H1 (cell line): Measurements from ENCODE around the gene CHTF18. TPM values are rescaled to one million over a fixed set of nuclear protein-coding genes. Genes with fewer than 3 reads are reported as not detected.

Experiments
- CTCF ChIA-PET: fragments of 300-600 bp; sonication (Branson Sonifier 250); formaldehyde crosslinking; loops from one replicate; lab custom pipeline; 2021; ENCODE audit not compliant: partially characterized antibody; lab: Charles Lee
- POLR2A ChIA-PET: fragments of 300-600 bp; sonication (Branson Sonifier 250); formaldehyde crosslinking; loops from one replicate; lab custom pipeline; 2021; ENCODE audit warnings: inconsistent platforms; ENCODE audit not compliant: partially characterized antibody; lab: Charles Lee
- DNase-seq, 2 experiments: peaks; one replicate each; pipeline versions ENCODE4 v3.0.0 to v3.0.0-alpha.2; 2010 to 2022; ENCODE audit warnings: low spot score in 2 of 2, low read depth in 1 of 2, mixed read lengths in 1 of 2
- FAIRE-seq: peaks from 2 replicates; lab custom pipeline; 2011; peaks lifted over from hg19 to GRCh38; lab: Jason Lieb, UNC
- H2AFZ ChIP-seq: 2 replicates; pipeline ENCODE4 v1.8.1; 2012; ENCODE audit warnings: low read length, inconsistent platforms
- H2AK5ac ChIP-seq: 2 replicates; pipeline ENCODE4 v1.6.1; 2013; ENCODE audit warnings: low read depth, low read length
- H2BK120ac ChIP-seq: replicated peaks from 2 replicates; pipeline ENCODE3; 2013; ENCODE audit warnings: low read depth, low read length, inconsistent platforms
- H2BK12ac ChIP-seq: 2 replicates; pipeline ENCODE4 v1.6.1; 2013; ENCODE audit warnings: low read depth, low read length
- H2BK15ac ChIP-seq: 2 replicates; pipeline ENCODE4 v1.6.1; 2013; ENCODE audit warnings: low read length
- H2BK20ac ChIP-seq: 2 replicates; pipeline ENCODE4 v1.6.1; 2013; ENCODE audit warnings: low read length
- H2BK5ac ChIP-seq: 2 replicates; pipeline ENCODE4 v1.6.1; 2013; ENCODE audit warnings: low read depth, low read length
- H3K14ac ChIP-seq: 2 replicates; pipeline ENCODE4 v1.6.1; 2013; ENCODE audit warnings: inconsistent platforms; ENCODE audit not compliant: insufficient read length
- H3K18ac ChIP-seq: 2 replicates; pipeline ENCODE4 v1.6.1; 2013; ENCODE audit warnings: low read length; ENCODE audit errors: extremely low read depth
- H3K23ac ChIP-seq: 2 replicates; pipeline ENCODE4 v1.6.1; 2013; ENCODE audit warnings: inconsistent platforms; ENCODE audit not compliant: insufficient read length
- H3K23me2 ChIP-seq: 2 replicates; pipeline ENCODE4 v1.6.1; 2013; ENCODE audit warnings: low read depth, low read length
- H3K27ac ChIP-seq: 2 replicates; pipeline ENCODE4 v1.6.1; 2011; ENCODE audit warnings: low read depth, low read length, inconsistent platforms
- H3K27me3 ChIP-seq, 4 experiments: replicated peaks in 1 of 4; 1 replicate in 1 of 4; 2 replicates in 3 of 4; pipeline versions ENCODE4 v1.6.1 to v1.8.1; 2011 to 2013; ENCODE audit warnings: low read length in 3 of 4, mild to moderate bottlenecking in 3 of 4, inconsistent platforms in 2 of 4, mixed read lengths in 2 of 4, moderate library complexity in 1 of 4; ENCODE audit not compliant: control insufficient read depth in 3 of 4, insufficient read depth in 3 of 4; ENCODE audit errors: extremely low read depth in 1 of 4
- H3K36me3 ChIP-seq, 4 experiments: 2 replicates each; pipeline versions ENCODE4 v1.6.1 to v1.8.1; 2011 to 2013; ENCODE audit warnings: mild to moderate bottlenecking in 4 of 4, low read length in 3 of 4, moderate library complexity in 2 of 4, control low read depth in 1 of 4, inconsistent platforms in 1 of 4; ENCODE audit not compliant: insufficient read depth in 4 of 4, control insufficient read depth in 2 of 4
- H3K4ac ChIP-seq: replicated peaks from 2 replicates; pipeline ENCODE3; 2013; ENCODE audit warnings: low read length, low read depth, mixed read lengths, inconsistent platforms; ENCODE audit not compliant: insufficient read length
- H3K4me1 ChIP-seq, 4 experiments: replicated peaks in 1 of 4; 1 replicate in 1 of 4; 2 replicates in 3 of 4; pipeline versions ENCODE4 v1.6.1 to v1.8.1; 2011 to 2013; ENCODE audit warnings: low read length in 3 of 4, inconsistent platforms in 2 of 4, mixed read lengths in 1 of 4; ENCODE audit not compliant: insufficient read depth in 4 of 4, control insufficient read depth in 3 of 4
- H3K4me2 ChIP-seq, 2 experiments: 2 replicates each; pipeline versions ENCODE4 v1.6.1 to v1.8.1; 2011 to 2013; ENCODE audit warnings: low read depth in 2 of 2, low read length in 2 of 2, control low read depth in 1 of 2, inconsistent platforms in 1 of 2, mild to moderate bottlenecking in 1 of 2; ENCODE audit not compliant: insufficient read depth in 1 of 2
- H3K4me3 ChIP-seq, 4 experiments: fragments of 200-600, 300-600 bp in 1 of 4; sonication (generic), shearing (Covaris generic), sonication (Bioruptor Twin) in 1 of 4; 2 replicates each; pipeline versions ENCODE4 v1.5.1 to v1.8.1; 2011 to 2016; ENCODE audit warnings: low read length in 4 of 4, low read depth in 3 of 4, control low read depth in 2 of 4, inconsistent platforms in 2 of 4, mild to moderate bottlenecking in 2 of 4, mixed read lengths in 1 of 4, moderate library complexity in 1 of 4; ENCODE audit not compliant: insufficient read depth in 2 of 4; ENCODE audit errors: extremely low read depth in 1 of 4
- H3K56ac ChIP-seq: replicated peaks from 2 replicates; pipeline ENCODE3; 2013; ENCODE audit warnings: low read depth, mild to moderate bottlenecking, mixed read lengths, low read length, inconsistent platforms; ENCODE audit not compliant: insufficient read length
- H3K79me1 ChIP-seq: 2 replicates; pipeline ENCODE4 v1.6.1; 2013; ENCODE audit warnings: low read depth, low read length, control low read depth
- H3K79me2 ChIP-seq, 2 experiments: 2 replicates each; pipeline versions ENCODE4 v1.6.1 to v1.8.1; 2012 to 2013; ENCODE audit warnings: low read length in 2 of 2, mild to moderate bottlenecking in 2 of 2, inconsistent platforms in 1 of 2; ENCODE audit not compliant: insufficient read depth in 2 of 2, control insufficient read depth in 1 of 2
- H3K9ac ChIP-seq, 4 experiments: replicated peaks in 1 of 4; 1 replicate in 1 of 4; 2 replicates in 3 of 4; pipeline versions ENCODE4 v1.6.1 to v1.8.1; 2011 to 2013; ENCODE audit warnings: low read depth in 3 of 4, low read length in 3 of 4, control low read depth in 2 of 4, mild to moderate bottlenecking in 2 of 4, moderate library complexity in 2 of 4, inconsistent platforms in 1 of 4; ENCODE audit errors: extremely low read depth in 1 of 4
- H3K9me3 ChIP-seq, 2 experiments: 2 replicates each; pipeline versions ENCODE4 v1.6.1 to v1.8.1; 2012 to 2013; ENCODE audit warnings: mild to moderate bottlenecking in 2 of 2, moderate library complexity in 2 of 2, control low read depth in 1 of 2, inconsistent platforms in 1 of 2, low read depth in 1 of 2, low read length in 1 of 2, mixed read lengths in 1 of 2; ENCODE audit not compliant: insufficient read depth in 2 of 2
- H4K20me1 ChIP-seq, 2 experiments: replicated peaks in 1 of 2; 2 replicates each; pipeline versions ENCODE3 to v1.8.1; 2011 to 2013; ENCODE audit warnings: inconsistent platforms in 2 of 2, low read length in 2 of 2, mild to moderate bottlenecking in 1 of 2; ENCODE audit not compliant: insufficient read depth in 2 of 2, control insufficient read depth in 1 of 2
- H4K5ac ChIP-seq: 2 replicates; pipeline ENCODE4 v1.6.1; 2013; ENCODE audit warnings: low read length, low read depth, mixed read lengths, inconsistent platforms; ENCODE audit not compliant: insufficient read length
- H4K8ac ChIP-seq: 2 replicates; pipeline ENCODE4 v1.8.0; 2013; ENCODE audit warnings: mild to moderate bottlenecking, moderate library complexity, low read length, inconsistent platforms; ENCODE audit not compliant: insufficient read depth; ENCODE audit errors: extremely low read depth
- H4K91ac ChIP-seq: replicated peaks from 2 replicates; pipeline ENCODE3; 2013; ENCODE audit warnings: low read length, mixed read lengths, inconsistent platforms; ENCODE audit not compliant: insufficient read length
- EZH2 ChIP-seq: fragments of 200-600 bp; sonication (generic); IDR thresholded peaks from 2 replicates; pipeline ENCODE4 v1.7.1; 2012; ENCODE audit warnings: low read depth, mild to moderate bottlenecking, moderate library complexity, low read length, inconsistent platforms; ENCODE audit not compliant: severe bottlenecking
- JUN ChIP-seq: IDR thresholded peaks from 2 replicates; pipeline ENCODE4 v1.6.1; 2011; ENCODE audit warnings: low read depth, mild to moderate bottlenecking, improper control_type of control experiment, low read length
- SP1 ChIP-seq: IDR thresholded peaks from 2 replicates; pipeline ENCODE4 v1.6.1; 2011; ENCODE audit warnings: low read depth, low read length
- TAF7 ChIP-seq: optimal IDR thresholded peaks from 2 replicates; pipeline ENCODE3; 2011; ENCODE audit warnings: low read depth, mild to moderate bottlenecking, inconsistent platforms, low read length, moderate library complexity, borderline replicate concordance
- TEAD4 ChIP-seq: IDR thresholded peaks from 2 replicates; pipeline ENCODE4 v1.6.1; 2012; ENCODE audit warnings: low read depth, low read length, inconsistent platforms, mixed read lengths
- WGBS, 2 experiments: shearing (Covaris generic) in 1 of 2; methylation state at CpG; one replicate each; pipeline versions ENCODE4 v1.1.6 to v1.1.7; 2013 to 2015; ENCODE audit warnings: low lambda C conversion rate in 2 of 2, mixed read lengths in 2 of 2, inconsistent platforms in 1 of 2, low coverage in 1 of 2, missing lambda C conversion rate in 1 of 2; ENCODE audit not compliant: insufficient replicate concordance in 2 of 2, insufficient coverage in 1 of 2, insufficient read length in 1 of 2; ENCODE audit errors: extremely low coverage in 1 of 2, missing lambda C conversion rate in 1 of 2; 5-methylcytosine and 5-hydroxymethylcytosine counted together
- polyA plus RNA-seq, 7 experiments: library from polyadenylated mRNA; depleted of rRNA in 3 of 7; stranded (reverse) in 5 of 7; unstranded in 2 of 7; fragments of >200 nt in 5 of 7; fragments of 200-250 nt in 2 of 7; gene quantifications; 1 replicate in 5 of 7; 2 replicates in 1 of 7; 4 replicates in 1 of 7; pipeline versions ENCODE4 v1.2.1 to v1.2.3, GENCODE V29; 2011 to 2013; ENCODE audit warnings: missing spikeins in 2 of 7, mixed read lengths in 2 of 7
- total RNA-seq: library from RNA; stranded (reverse); fragmentation: NEBNext Ultra II Directional; extraction: Animal tissue kit (Norgen Biotek cat#: 25700); gene quantifications from 2 replicates; pipeline ENCODE4 v1.2.1, GENCODE V29; 2021

The CHTF18 gene
- total and polyA plus RNA-seq, 2 of the 8 experiments (the other 6 are each of a cell fraction or from before 2014, with no cell fraction given), result 75.3 to 104 TPM

DNA sequence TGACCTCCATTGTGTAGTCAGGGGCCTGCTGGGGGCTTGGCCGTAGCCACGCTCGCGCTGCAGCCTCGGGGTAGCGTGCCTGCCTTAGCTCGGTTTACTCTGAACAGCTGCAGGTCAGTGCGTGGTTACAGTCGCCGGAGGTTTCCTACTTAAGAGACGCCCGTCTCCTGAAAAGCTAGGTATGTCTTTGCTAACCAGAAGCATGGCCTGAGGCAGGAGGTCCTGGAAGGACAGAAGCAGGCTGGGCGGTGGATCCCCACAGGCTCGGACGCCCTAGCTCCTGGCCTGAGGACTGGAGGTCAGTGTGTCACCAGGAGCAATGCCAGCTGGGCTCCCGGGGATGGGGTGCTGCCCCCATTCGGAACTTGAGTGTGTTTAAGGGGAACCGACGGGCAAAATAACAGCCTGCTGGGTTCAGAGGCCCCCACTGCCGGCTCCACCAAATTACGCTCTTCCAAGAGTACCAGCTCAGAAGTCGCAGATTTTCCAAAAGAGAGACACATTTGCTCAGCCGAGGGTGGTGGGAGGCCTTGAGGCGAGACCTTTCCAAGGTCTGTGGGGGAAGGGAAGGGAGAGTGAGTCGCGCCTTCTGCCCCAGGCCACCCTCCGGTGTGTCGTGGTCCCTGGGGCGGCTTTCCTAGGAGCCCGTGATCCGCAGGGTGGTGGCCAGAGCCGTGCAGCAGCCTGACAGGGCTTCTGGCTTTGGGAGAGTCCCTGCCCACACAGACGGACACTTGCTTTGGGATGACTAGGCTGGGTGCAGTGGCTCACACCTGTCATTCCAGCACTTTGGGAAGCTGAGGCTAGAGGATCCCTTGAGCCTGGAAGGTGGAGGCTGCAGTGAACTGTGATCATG, 16.0 kb downstream of the CHTF18 start:
- no peak for FAIRE-seq
- CTCF ChIA-PET, result interaction anchor here (0.7 to 3.9 kb wide), 12 partner anchors 8 to 626 kb away, joined by 3 to 24 read pairs (median 4); partner anchors contain the start of gene CIAO3

More for the DNA sequence above, 16.0 kb downstream of the CHTF18 start:
- Histone ChIP-seq H3K4me2 (no peak overlapping the region), H2BK15ac (no peak overlapping the region), H2BK12ac (no peak overlapping the region), H3K14ac (no peak overlapping the region), H3K23me2 (peaks cover 3% of the 10 kb centered on the region; the same call in 1 of the 2 replicates), H3K9ac (no peak overlapping the region), H4K5ac (no peak overlapping the region), H4K20me1 (peaks cover 3 to 8% of the 10 kb centered on the region in 2 experiments), H4K91ac (no peak overlapping the region), H4K8ac (no peak overlapping the region), H3K23ac (no peak overlapping the region), H3K79me1 (no peaks in the 10 kb centered on the region), H3K36me3 (no peaks in the 10 kb centered on the region), H2AK5ac (no peak overlapping the region), H3K4me3 (no peak overlapping the region), H3K4ac (no peak overlapping the region), H2BK5ac (no peak overlapping the region), H3K79me2 (peaks cover 0 to 5% of the 10 kb centered on the region in 2 experiments; a peak in 1 of 4 replicates), H2BK20ac (no peak overlapping the region), H3K9me3 (no peaks in the 10 kb centered on the region), H3K4me1 (peaks cover 0 to 13% (median 7%) of the 10 kb centered on the region in 4 experiments; a peak in 6 of 7 replicates), H3K27me3 (peaks cover 1 to 45% (median 30%) of the 10 kb centered on the region in 4 experiments), H3K56ac (no peak overlapping the region), H3K27ac (no peak overlapping the region), H3K18ac (no peak overlapping the region), H2AFZ (no peak overlapping the region), H2BK120ac (no peak overlapping the region)
- no peak for DNase-seq
- TF ChIP-seq SP1, result no peak
- TF ChIP-seq EZH2, result no peak
- TF ChIP-seq TAF7, result no peak
- no peak for TF ChIP-seq TEAD4
- TF ChIP-seq JUN, result no peak
- 74% methylated on average over 31 of the region's 33 CpGs; no CpG with 5 or more reads in 1 of the 2 experiments for WGBS, 2 experiments
- POLR2A ChIA-PET, result interaction anchor here (1.0 to 2.1 kb wide), 8 partner anchors 9 to 405 kb away, joined by 3 to 10 read pairs (median 3); partner anchors contain the start of genes CCDC78, CIAO3 and WDR24
